K562 (cell line): ENCODE measurements around the gene QPRT. TPM values are rescaled to one million over a fixed set of nuclear protein-coding genes. Genes with fewer than 3 reads are reported as not detected.

Experiments used
- BRD9 ChIP-seq: fragments of 450-650 bp; IDR thresholded peaks from 2 replicates; pipeline ENCODE4 v1.6.1; 2018; ENCODE audit warnings: low read depth; ENCODE audit not compliant: partially characterized antibody
- CBX3 ChIP-seq, 2 experiments: IDR thresholded peaks; 1 replicate in 1 of 2; 2 replicates in 1 of 2; pipeline ENCODE4 v1.6.1; 2012; ENCODE audit warnings: inconsistent platforms in 2 of 2, low read length in 2 of 2, borderline replicate concordance in 1 of 2, control low read depth in 1 of 2
- CHD4 ChIP-seq: fragments of 200-600 bp; sonication (generic); IDR thresholded peaks from 3 replicates; pipeline ENCODE4 v1.6.1; 2012; ENCODE audit warnings: low read depth, mild to moderate bottlenecking, mixed read lengths, low read length, inconsistent platforms; ENCODE audit not compliant: insufficient read depth, insufficient replicate concordance, poor library complexity, severe bottlenecking
- KLF6 ChIP-seq: fragments of 250-450 bp; sonication (Bioruptor Pico); IDR thresholded peaks from 2 replicates; pipeline ENCODE4 v1.4.0; 2020; ENCODE audit warnings: mild to moderate bottlenecking, moderate library complexity, borderline replicate concordance
- L3MBTL2 ChIP-seq: fragments of 450-650 bp; IDR thresholded peaks from 2 replicates; pipeline ENCODE4 v1.6.1; 2016; ENCODE audit warnings: mild to moderate bottlenecking, moderate library complexity
- RNF2 ChIP-seq: sonication (generic); IDR thresholded peaks from 2 replicates; pipeline ENCODE4 v1.6.1; 2016
- polyA plus RNA-seq, 8 experiments: library from polyadenylated mRNA; depleted of rRNA in 4 of 8; stranded (reverse) in 5 of 8; unstranded in 3 of 8; fragments of >200 nt; fragmentation: Nextera tagmentation in 2 of 8; fragmentation: Illumina TruSeq in 1 of 8; extraction: Ambion mirVana in 2 of 8; extraction: Trizol in 1 of 8; gene quantifications; 2 replicates each; pipeline versions ENCODE4 v1.2.1 to v1.2.3, GENCODE V29; 2011 to 2014; ENCODE audit warnings: inconsistent platforms in 1 of 8, missing spikeins in 1 of 8
- total RNA-seq, 7 experiments: library from RNA; depleted of rRNA in 6 of 7; stranded (reverse); fragments of >200 nt in 6 of 7; fragmentation: Illumina TruSeq in 2 of 7; extraction: Trizol in 2 of 7; gene quantifications; 2 replicates each; pipeline versions ENCODE4 v1.2.1 to v1.2.3, GENCODE V29; 2011 to 2021; ENCODE audit warnings: low replicate concordance in 1 of 7
- TF ChIP-seq, protein P1 (sequence below): IDR thresholded peaks from 3 replicates; pipeline ENCODE4 v1.6.1; 2011; ENCODE audit warnings: borderline replicate concordance, mild to moderate bottlenecking, moderate library complexity; ENCODE audit not compliant: insufficient read length; ENCODE audit errors: extremely low read depth
- TF ChIP-seq, protein P2 (sequence below), 2 experiments: IDR thresholded peaks; 2 replicates each; pipeline ENCODE4 v1.6.1; 2012; ENCODE audit warnings: improper control_type of control experiment in 2 of 2, low read depth in 2 of 2, low read length in 2 of 2, borderline replicate concordance in 1 of 2

QPRT gene
- total and polyA plus RNA-seq, 9 of the 15 experiments (the other 6 are each of a cell fraction or from before 2014, with no cell fraction given): 7.7 to 112 (median 64.1) TPM

DNA sequence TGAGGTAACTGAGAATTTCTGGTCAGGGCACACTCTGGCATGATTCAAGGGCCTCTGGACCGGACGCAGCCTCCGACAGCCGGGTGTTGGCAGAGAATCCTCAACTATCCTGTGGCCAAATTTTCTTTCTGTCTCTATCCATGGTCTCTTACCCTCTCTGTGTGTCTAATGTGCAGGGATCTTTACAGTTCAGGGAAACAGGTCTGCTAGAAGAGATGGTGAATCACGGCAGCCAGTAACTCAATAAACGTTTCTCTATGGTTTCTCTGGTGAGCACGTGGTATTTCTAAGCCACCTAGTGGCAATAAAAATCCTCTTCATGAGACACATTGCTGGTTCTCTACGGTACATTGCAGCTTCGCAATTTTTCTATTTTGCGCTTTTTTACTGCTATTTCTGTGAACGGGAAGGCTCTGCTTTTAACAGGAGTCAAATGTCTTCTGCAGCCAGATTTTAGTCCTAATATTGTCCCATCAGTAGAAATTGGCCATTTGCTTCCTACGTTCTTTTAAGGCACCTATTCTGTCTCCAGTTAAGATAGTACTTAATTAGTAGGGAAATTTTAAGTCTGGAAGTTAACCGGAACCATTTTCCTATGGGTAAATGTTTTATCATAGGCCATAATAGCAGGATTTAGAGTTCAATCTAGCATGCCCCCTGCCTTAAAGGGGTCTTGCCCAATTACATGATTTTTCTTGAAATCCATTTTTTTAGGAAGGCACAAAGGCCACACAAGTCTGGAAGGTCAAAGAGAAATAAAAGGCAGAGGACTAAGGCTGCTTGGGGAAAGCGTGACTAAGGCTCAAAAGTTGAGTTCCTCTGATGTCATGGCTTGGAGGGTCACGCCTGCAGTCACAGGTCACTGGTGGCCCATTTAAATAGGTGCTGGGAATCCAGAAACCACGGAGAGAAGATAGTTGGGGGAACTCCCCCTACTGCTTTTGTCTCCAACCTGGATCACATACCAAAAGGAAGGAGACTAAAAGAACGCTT, 31.5 kb downstream of the QPRT start (continued):
- TF ChIP-seq, protein P1, sequence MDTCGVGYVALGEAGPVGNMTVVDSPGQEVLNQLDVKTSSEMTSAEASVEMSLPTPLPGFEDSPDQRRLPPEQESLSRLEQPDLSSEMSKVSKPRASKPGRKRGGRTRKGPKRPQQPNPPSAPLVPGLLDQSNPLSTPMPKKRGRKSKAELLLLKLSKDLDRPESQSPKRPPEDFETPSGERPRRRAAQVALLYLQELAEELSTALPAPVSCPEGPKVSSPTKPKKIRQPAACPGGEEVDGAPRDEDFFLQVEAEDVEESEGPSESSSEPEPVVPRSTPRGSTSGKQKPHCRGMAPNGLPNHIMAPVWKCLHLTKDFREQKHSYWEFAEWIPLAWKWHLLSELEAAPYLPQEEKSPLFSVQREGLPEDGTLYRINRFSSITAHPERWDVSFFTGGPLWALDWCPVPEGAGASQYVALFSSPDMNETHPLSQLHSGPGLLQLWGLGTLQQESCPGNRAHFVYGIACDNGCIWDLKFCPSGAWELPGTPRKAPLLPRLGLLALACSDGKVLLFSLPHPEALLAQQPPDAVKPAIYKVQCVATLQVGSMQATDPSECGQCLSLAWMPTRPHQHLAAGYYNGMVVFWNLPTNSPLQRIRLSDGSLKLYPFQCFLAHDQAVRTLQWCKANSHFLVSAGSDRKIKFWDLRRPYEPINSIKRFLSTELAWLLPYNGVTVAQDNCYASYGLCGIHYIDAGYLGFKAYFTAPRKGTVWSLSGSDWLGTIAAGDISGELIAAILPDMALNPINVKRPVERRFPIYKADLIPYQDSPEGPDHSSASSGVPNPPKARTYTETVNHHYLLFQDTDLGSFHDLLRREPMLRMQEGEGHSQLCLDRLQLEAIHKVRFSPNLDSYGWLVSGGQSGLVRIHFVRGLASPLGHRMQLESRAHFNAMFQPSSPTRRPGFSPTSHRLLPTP: no peak
- TF ChIP-seq, protein P2, sequence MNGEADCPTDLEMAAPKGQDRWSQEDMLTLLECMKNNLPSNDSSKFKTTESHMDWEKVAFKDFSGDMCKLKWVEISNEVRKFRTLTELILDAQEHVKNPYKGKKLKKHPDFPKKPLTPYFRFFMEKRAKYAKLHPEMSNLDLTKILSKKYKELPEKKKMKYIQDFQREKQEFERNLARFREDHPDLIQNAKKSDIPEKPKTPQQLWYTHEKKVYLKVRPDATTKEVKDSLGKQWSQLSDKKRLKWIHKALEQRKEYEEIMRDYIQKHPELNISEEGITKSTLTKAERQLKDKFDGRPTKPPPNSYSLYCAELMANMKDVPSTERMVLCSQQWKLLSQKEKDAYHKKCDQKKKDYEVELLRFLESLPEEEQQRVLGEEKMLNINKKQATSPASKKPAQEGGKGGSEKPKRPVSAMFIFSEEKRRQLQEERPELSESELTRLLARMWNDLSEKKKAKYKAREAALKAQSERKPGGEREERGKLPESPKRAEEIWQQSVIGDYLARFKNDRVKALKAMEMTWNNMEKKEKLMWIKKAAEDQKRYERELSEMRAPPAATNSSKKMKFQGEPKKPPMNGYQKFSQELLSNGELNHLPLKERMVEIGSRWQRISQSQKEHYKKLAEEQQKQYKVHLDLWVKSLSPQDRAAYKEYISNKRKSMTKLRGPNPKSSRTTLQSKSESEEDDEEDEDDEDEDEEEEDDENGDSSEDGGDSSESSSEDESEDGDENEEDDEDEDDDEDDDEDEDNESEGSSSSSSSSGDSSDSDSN (IDR thresholded peaks at IDR 0.05; ENCODE audit: borderline replicate concordance in 1 of 2, low read depth in 2 of 2, low read length in 2 of 2): no peak
- TF ChIP-seq L3MBTL2 (peak; percentile 96), CBX3 (IDR thresholded peaks at IDR 0.05; ENCODE audit: borderline replicate concordance in 1 of 2, low read length in 2 of 2) (peak in 1 of 2 experiments; percentile 86; a peak in 2 of 3 replicates), CHD4 (no peak), BRD9 (no peak), RNF2 (peak; percentile 39; the same call in 1 of the 2 replicates), KLF6 (CRISPR knock-in tag) (no peak)
